ENCODE measurements around the gene DMKN. TPM values are rescaled to one million over a fixed set of nuclear protein-coding genes. Genes with fewer than 3 reads are reported as not detected.

Gene DMKN
- total RNA-seq, 3 donors from 2014 or later (not counting 1 experiment from before 2014, with no cell fraction given), result 10.7 to 15.3 (median 11.3) TPM

DNA sequence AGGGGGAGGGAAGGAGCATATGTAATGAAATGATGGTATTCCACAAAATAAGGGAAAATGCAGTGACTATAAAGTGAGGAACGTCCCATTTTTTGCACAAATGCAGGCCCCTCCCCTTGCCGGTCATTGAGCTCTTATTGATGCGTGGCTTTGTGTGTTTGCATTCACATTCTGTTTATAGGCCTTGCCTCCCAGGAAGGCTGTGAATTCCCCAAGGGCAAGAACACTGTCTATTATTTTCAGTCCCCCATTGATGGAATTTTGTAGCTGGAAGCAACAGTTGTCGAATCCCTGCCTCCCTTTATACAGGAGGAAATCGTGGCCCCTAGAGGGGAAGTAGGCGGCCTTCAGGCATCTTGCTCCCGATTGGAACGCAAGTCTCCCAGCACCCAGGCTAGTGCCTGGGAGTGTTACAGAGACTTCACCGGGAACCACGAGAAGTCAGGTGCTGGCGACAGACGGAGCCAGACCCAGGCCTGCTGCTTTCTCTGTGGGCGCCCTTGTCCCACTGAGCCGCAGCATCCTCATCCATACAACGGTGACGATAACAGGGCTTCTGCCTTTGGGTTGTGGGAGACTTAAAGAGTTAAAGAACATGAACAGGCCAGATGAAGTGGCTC, 7.8 kb upstream of the DMKN start:
- no peak for TF ChIP-seq CTCF (IDR thresholded peaks at IDR 0.05)
- H3K4me1 ChIP-seq (ENCODE audit: control insufficient read depth, insufficient read depth, low read length), result no peaks in the 10 kb centered on the region
- no peak for DNase-seq
- ATAC-seq, result no peak
- 85% methylated on average over 16 of the region's 16 CpGs for WGBS (ENCODE audit: insufficient coverage)
- Mint-ChIP-seq H3K36me3 (no peaks in the 10 kb centered on the region), H3K4me1 (no peaks in the 10 kb centered on the region), H3K27me3 (ENCODE audit: low read depth in 2 of 2) (peaks cover 8% of the 10 kb centered on the region in 2 donors), H3K27ac (no peak overlapping the region), H3K4me3 (no peak overlapping the region), H3K9me3 (no peaks in the 10 kb centered on the region)
- H3K27ac ChIP-seq (ENCODE audit: low read length), result no peak overlapping the region
- no peaks in the 10 kb centered on the region for H3K27me3 ChIP-seq (ENCODE audit: control insufficient read depth, insufficient read depth, low read length)
- no peaks in the 10 kb centered on the region for H3K36me3 ChIP-seq (ENCODE audit: control insufficient read depth, insufficient read depth, low read length)
- no peak overlapping the region for H3K4me3 ChIP-seq (ENCODE audit: low read length)
- intact Hi-C loops (cut with micrococcal nuclease), result no loop called here
- no peaks in the 10 kb centered on the region for H3K9me3 ChIP-seq (ENCODE audit: control insufficient read depth, insufficient read depth, low read length)

DNA sequence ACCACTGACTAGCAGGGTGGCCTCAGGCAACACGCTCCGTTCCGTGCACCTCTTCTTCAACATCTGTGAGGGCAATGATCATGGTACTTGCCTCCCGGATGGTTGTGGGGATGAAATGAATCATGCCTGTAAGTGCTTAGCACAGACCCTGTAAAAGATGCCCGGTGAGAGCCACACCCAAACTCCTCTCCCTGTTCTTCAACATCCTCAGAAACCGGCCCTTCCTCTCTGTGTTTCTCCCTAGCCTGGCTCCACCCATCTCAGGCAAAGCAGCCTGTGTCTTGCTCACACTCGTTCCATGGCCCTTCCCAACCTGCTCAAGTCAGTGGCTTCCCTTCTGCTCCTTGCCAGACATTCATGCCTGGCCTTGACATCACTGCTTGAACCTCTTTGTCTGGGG, 5.8 kb upstream of the DMKN start:
- ATAC-seq (no peak), DNase-seq (no peak)
- Mint-ChIP-seq H3K9me3 (no peaks in the 10 kb centered on the region), H3K27ac (no peak overlapping the region), H3K27me3 (ENCODE audit: low read depth in 2 of 2) (peaks cover 8 to 10% of the 10 kb centered on the region in 2 donors), H3K4me3 (no peak overlapping the region), H3K36me3 (no peaks in the 10 kb centered on the region), H3K4me1 (no peaks in the 10 kb centered on the region)
- no peaks in the 10 kb centered on the region for H3K9me3 ChIP-seq (ENCODE audit: control insufficient read depth, insufficient read depth, low read length)
- no peaks in the 10 kb centered on the region for H3K4me1 ChIP-seq (ENCODE audit: control insufficient read depth, insufficient read depth, low read length)
- H3K27ac ChIP-seq (ENCODE audit: low read length), result no peak overlapping the region
- intact Hi-C loops (cut with micrococcal nuclease), result no loop called here
- H3K4me3 ChIP-seq (ENCODE audit: low read length), result no peak overlapping the region
- H3K36me3 ChIP-seq (ENCODE audit: control insufficient read depth, insufficient read depth, low read length), result no peaks in the 10 kb centered on the region
- no peak for TF ChIP-seq CTCF (IDR thresholded peaks at IDR 0.05)
- H3K27me3 ChIP-seq (ENCODE audit: control insufficient read depth, insufficient read depth, low read length), result no peaks in the 10 kb centered on the region
- WGBS (ENCODE audit: insufficient coverage), result 72% methylated on average over 6 of the region's 7 CpGs

DNA sequence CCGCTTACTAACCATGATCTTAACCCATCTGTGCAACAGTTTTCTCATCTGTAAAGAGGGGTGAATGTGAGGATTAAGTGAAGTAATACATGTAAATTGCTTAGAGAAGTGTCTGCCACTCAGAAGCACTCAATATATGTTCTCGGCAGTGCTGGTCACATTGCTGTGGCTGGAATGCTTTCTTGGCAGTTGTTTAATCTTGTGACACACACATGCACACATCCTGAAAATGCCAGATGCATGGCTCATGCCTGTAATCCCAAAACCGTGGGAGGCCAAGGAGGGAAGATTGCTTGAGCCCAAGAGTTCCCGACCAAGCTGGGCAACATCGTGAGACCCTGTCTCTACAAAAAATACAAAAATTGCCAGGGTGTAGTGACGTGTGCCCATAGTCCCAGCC, 4.9 kb upstream of the DMKN start:
- Mint-ChIP-seq H3K4me3 (no peak overlapping the region), H3K4me1 (no peaks in the 10 kb centered on the region), H3K27ac (no peak overlapping the region), H3K36me3 (no peaks in the 10 kb centered on the region), H3K27me3 (ENCODE audit: low read depth in 2 of 2) (peaks cover 9 to 11% of the 10 kb centered on the region in 2 donors), H3K9me3 (no peaks in the 10 kb centered on the region)
- H3K27me3 ChIP-seq (ENCODE audit: control insufficient read depth, insufficient read depth, low read length), result no peaks in the 10 kb centered on the region
- WGBS (ENCODE audit: insufficient coverage), result 84% methylated on average over 5 of the region's 6 CpGs
- no peak overlapping the region for H3K4me3 ChIP-seq (ENCODE audit: low read length)
- intact Hi-C loops (cut with micrococcal nuclease), result no loop called here
- H3K27ac ChIP-seq (ENCODE audit: low read length), result no peak overlapping the region
- no peaks in the 10 kb centered on the region for H3K9me3 ChIP-seq (ENCODE audit: control insufficient read depth, insufficient read depth, low read length)
- no peaks in the 10 kb centered on the region for H3K4me1 ChIP-seq (ENCODE audit: control insufficient read depth, insufficient read depth, low read length)
- no peaks in the 10 kb centered on the region for H3K36me3 ChIP-seq (ENCODE audit: control insufficient read depth, insufficient read depth, low read length)
- DNase-seq (no peak), ATAC-seq (no peak)
- no peak for TF ChIP-seq CTCF (IDR thresholded peaks at IDR 0.05)

DNA sequence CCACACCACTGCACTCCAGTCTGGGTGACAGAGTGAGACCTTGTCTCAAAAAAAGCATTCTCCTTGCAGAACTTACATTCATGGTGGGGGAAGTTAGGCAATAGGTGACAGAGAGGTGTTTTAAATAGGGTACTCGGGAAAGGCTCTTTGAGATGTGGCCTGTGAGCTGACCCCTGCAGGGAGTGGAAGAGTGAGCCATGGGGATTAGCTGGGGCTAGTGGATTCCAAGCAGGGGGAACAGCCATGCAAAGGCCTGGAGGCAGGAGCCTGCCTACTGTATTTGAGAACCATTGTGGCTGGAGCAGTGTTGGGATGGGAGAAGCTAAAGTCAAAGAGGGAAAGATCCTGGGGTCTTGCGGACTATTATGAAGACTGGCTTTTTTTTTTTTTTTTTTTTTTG, 3.9 kb upstream of the DMKN start:
- Histone ChIP-seq H3K9me3 (ENCODE audit: control insufficient read depth, insufficient read depth, low read length) (no peaks in the 10 kb centered on the region), H3K4me3 (ENCODE audit: low read length) (no peak overlapping the region), H3K27ac (ENCODE audit: low read length) (no peak overlapping the region), H3K36me3 (ENCODE audit: control insufficient read depth, insufficient read depth, low read length) (no peaks in the 10 kb centered on the region), H3K27me3 (ENCODE audit: control insufficient read depth, insufficient read depth, low read length) (no peaks in the 10 kb centered on the region), H3K4me1 (ENCODE audit: control insufficient read depth, insufficient read depth, low read length) (no peaks in the 10 kb centered on the region)
- no peak for DNase-seq
- ATAC-seq, result no peak
- Mint-ChIP-seq H3K4me1 (no peaks in the 10 kb centered on the region), H3K36me3 (no peaks in the 10 kb centered on the region), H3K9me3 (no peaks in the 10 kb centered on the region), H3K27me3 (ENCODE audit: low read depth in 2 of 2) (peaks cover 15 to 16% of the 10 kb centered on the region in 2 donors), H3K27ac (no peak overlapping the region), H3K4me3 (no peak overlapping the region)
- no peak for TF ChIP-seq CTCF (IDR thresholded peaks at IDR 0.05)
- intact Hi-C loops (cut with micrococcal nuclease), result no loop called here
- 84% methylated on average over 2 of the region's 2 CpGs for WGBS (ENCODE audit: insufficient coverage)

Measured in natural killer cell (primary cell).